OCI-M2 (cell line): ENCODE results near the gene SF3B1.
"Not testable (repeated sequence)": the region's sequence is repeated elsewhere in the genome, so short reads cannot be mapped to it uniquely, and the experiment has no call there.

Experiments
- DNase-seq: peaks from one replicate; lab custom pipeline; 2025; ENCODE audit not compliant: unreplicated experiment; lab: John Stamatoyannopoulos, UW

The SF3B1 gene

GRCh38 chr2:197433780-197434438 lies 919 bp downstream of the SF3B1 start:
- no peak for DNase-seq

DNA sequence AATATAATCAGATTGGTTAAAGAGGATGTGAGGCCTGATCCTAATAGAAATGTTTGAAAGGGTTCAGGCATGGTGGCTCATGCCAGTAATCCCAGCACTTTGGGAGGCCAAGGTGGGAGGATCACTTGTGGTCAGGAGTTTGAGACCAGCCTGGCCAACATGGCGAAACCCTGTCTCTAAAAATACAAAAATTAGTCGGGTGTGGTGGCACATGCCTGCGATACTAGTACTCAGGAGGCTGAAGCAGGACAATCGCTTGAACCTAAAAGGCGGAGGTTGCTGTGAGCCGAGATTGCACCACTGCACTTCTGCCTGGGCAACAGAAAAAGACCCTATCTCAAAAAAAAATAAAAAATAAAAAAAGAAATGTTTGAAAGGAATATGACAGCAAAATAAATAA lies 2.3 kb downstream of the SF3B1 start:
- not testable (repeated sequence) for DNase-seq

- no peak for DNase-seq
Observed at GRCh38 chr2:197431858-197432257, 3.0 kb downstream of the SF3B1 start.

GRCh38 chr2:197427986-197428385 lies 6.8 kb downstream of the SF3B1 start:
- DNase-seq = no peak

- DNase-seq = no peak
Observed at GRCh38 chr2:197426723-197427603, 7.9 kb downstream of the SF3B1 start.

DNA sequence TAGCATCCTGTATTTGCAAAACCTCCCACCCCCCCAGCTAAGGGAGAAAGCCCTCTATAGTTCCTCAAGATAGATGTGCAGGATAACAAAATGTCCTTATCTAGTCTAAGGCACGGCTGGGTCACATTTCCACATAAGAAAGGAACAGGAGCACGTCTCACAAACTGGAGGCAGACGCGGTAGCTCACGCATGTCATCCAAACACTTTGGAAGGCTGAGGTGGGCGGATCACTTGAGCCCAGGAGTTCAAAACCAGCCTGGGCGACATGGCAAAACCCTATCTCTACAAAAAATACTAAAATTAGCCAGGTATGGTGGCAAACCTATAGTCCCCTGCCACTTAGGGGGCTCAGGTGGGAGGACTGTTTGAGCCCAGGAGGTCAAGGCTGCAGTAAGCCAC lies 9.3 kb downstream of the SF3B1 start:
- no peak for DNase-seq

DNA sequence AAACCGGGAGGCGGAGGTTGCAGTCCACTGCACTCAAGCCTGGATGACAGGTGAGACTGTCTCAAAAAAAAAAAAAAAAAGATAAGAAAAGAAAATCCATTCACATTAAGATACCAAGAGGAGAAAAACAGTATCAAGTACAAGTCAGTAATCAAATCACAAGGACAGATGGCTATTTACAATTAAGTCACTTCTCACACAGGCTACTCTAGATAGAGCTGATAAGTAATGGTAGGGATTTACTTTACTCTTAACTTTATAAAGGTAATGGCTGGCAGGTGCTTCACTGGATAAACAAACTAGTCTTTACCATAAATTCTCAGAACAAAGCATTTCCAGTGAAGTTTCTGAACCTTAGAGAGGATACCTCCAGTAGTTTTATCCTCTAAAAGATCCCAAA lies 11.5 kb downstream of the SF3B1 start:
- DNase-seq = no peak

DNA sequence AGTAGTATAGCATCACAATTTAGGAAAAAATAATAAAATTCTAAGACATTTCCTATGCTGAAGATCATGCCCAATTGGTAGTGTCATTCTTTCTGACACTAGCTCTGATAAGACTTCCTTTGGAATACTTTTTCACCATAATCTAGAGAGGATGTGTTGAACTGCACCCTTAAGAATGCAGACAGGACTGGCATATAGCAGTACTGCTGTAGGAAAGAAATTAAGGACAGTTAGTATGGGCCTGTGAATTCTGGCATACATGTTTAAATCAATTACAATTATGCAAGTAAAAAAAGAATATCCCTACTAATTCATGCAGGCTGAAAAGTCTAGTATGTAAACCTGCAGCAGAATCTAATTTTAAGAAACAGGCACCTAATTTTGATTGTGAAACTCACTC lies 15.4 kb downstream of the SF3B1 start:
- no peak for DNase-seq

DNA sequence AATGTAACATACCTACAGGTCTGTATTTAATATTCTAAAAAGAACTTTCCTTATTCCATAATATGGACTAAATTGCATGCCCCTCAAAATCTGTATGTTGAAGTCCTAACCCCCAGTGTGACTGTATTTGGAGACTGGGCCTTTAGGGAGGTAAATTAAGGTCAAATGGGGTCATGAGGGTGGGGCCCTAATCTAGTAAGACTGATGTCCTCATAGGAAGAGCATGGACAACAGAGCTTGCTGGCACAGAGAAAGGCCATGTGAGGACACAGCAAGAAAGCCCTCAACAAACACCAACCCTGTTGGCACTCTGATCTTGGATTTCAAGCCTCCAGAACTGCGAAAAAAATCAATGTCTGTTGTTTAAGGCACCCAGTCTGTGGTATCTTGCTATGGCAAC lies 18.6 kb downstream of the SF3B1 start:
- DNase-seq = no peak

DNA sequence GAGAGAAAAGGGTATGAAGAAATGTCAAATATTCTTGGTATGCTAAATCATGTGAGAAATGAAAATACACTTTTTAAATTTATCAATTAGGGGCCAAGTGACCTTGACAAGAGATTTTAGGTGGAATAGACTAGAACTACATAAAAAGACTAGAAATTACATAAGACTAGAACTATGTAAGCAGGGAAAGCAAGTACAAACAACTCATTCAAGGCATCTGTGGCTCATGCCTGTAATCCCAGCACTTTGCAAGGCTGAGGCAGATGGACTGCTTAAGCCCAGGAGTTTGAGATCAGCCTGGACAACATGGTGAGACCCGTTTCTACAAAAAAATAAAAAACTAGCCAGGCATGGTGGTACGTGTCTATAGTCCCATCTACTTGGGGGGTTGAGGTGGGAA lies 20.3 kb downstream of the SF3B1 start:
- no peak for DNase-seq

DNA sequence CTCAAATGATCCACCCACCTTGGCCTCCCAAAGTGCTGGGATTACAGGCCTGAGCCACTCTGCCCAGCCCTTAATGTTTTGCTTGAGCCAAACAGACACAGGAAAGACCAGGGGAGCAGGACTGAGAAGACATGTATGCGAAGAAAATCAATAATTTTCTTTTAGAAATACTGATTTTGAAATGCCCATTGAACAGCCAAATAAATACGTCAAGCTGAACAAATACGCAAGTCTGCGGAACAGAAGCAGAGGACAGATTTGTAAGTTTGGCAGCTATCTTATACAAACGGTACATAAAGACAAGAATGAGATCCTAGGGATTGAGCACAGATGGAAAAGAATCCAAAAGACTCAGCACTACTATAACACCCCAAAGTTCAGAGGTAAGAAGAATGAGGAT lies 20.8 kb downstream of the SF3B1 start:
- DNase-seq = no peak

DNA sequence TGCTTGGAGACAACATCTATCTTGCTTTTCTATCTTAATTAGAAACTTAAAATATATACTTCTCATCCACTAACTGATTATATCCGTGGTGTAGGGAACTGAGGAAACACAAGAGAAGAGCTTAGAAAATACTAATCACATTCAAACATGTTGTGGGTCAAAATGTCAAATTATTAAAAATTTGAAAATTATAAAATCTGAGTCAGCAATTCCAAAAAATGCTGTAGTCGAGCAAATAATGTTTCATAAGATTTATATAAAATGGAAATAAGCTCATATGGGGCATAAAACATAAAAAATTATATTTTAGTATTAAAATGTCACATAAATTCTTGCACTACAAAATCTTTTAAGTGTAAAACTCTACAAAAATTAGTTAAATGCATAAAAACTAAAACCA lies 29.2 kb downstream of the SF3B1 start:
- no peak for DNase-seq

GRCh38 chr2:197399887-197400540 lies 34.8 kb downstream of the SF3B1 start:
- DNase-seq = no peak

- no peak for DNase-seq
Observed at GRCh38 chr2:197398913-197399312, 35.9 kb downstream of the SF3B1 start.

DNA sequence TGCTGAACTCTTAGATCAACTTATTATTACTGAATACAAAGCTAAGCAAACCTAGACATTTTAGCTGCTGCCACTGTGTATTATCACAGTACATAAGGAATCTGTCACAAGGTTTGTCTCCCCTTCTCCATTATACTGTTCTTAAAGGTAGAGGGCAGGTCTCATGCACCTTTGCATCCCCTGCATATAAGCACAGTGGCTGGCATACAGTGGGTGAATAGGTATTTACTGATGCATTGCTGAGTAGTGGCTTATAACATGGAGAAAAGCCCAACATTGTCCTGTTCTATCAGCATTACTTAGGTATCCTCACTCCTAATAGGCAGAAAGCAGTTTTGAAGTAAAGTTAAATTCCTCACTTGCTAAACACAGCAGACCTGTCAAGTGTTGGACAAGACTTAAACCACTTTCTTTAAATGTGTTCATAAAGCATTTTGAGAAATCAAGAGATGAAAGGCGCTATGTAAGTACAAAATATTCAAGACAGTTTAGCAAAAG lies 43.6 kb downstream of the SF3B1 start:
- no peak for DNase-seq

DNA sequence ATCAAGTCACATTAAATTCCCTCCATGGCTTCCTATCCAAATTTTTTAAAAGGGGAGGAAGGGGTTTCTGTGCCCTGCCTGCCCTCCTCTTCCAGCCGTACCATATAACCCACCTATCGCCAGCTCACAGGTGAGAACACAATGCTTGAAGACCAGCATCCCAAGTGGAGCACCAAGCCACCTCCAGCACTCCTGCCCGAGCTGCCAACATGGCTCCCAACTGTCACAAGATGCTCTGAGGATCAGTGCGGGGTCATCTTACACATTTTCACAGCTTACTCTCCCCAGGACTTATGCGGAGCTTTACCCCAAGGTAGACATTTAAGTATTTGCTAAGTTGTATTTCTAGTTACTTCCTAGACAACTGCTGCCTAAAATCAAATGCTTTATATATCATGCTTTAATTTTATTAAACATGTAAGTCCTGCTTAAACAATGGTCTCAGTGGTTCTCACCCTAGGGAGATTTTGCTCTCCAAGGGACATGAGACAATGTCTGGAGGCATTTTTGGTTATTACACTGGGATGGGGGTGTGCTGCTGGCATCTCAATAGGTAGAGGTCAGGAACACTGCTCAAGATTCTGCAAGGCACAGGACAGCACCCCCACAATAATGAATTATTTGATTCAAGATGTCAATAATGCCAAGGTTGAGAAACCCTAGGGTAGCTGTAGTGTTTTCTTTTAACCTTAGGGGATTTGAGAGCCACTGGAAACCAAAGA lies 45.8 kb downstream of the SF3B1 start:
- DNase-seq = no peak

DNA sequence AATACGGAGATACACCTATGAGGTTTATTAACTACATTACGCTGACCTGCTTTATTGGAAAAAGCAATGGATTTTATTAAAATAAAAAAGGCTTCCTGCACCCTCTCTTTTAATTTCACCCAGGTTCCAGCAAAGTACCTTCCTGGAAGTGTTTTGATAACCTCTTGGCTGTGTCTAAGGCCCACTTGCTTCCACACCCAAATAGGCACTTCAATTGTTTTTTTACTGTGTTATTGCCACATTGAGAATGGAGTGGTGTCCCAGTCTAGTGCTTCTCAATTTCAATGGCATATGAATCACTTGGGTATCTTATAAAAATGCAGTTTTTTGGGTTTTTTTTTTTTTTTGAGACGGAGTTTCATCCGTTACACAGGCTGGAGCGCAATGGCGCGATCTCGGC lies 47.6 kb downstream of the SF3B1 start:
- no peak for DNase-seq

DNA sequence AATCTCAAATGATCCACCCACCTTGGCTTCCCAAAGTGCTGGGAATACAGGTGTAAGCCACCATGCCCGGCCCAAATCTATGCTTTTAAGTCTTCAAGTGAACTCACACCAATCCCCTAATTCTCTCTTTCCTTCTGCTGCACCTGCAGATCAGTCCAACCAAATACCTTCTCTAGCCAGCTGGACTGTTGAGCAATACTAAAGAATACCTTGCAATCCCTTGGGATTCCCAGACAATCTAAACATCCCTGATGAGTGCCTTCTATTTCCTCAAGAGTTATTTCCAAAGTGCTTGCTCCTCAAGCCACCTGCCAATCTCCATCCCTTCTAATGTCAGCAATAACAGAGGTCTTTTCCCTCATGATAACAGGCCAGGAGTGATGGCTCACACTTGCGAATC lies 48.6 kb downstream of the SF3B1 start:
- no peak for DNase-seq

DNA sequence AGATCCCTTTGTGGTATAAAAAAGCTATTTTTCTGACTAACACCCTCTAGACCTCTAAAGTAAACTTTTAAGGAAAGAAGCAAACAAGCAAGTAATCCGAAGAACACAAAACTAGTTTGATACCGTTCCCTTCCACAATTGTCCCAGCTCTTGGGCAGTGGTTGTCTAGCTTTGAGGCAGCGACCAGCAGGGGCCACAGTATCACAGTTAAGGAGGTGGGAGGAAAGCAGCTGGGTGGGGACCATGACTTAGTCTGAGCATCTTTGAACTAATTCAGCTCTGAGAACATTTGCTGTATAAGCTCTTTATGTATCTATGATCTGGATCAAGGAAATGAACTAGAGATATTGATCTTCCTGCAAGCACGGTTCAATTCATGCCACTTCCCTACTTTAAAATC lies 51.0 kb downstream of the SF3B1 start:
- no peak for DNase-seq

- no peak for DNase-seq
Observed at GRCh38 chr2:197381641-197382040, 53.2 kb downstream of the SF3B1 start.

DNA sequence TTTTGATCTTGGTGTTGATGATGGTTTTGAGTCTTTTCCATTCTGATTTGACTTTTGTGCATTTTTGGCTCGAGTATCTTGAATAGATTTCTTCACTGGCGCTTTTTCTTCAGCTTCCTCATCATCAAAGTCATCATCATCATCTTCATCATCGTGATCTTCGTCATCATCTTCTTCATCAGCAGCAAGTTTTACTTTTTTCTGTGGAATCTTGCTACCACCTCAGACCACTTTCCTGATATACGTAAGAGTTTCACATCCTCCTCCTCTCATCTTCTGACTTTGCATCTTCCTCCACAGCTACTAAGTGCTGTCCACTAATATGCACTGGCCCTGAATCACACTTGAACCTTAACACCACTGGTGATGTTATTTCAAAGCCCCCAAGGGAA lies 54.9 kb downstream of the SF3B1 start:
- not testable (repeated sequence) for DNase-seq
